ENCODE measurements around the gene UBA1. TPM values are rescaled to one million over a fixed set of nuclear protein-coding genes. Genes with fewer than 3 reads are reported as not detected.
A peak's percentile ranks its signal among the peaks of the same experiment; 100 is the strongest.

Gene UBA1
- total RNA-seq, 2 experiments from 2014 or later: 243 to 246 TPM

GRCh38 chrX:47230136-47230868 lies 36.7 kb downstream of the UBA1 start:
- Mint-ChIP-seq H3K9me3 (no peaks in the 10 kb centered on the region), H3K36me3 (ENCODE audit: low read depth) (peaks cover 27% of the 10 kb centered on the region), H3K27ac (no peak overlapping the region), H3K4me3 (no peak overlapping the region), H3K27me3 (no peaks in the 10 kb centered on the region), H3K4me1 (ENCODE audit: low read depth) (peaks cover 6% of the 10 kb centered on the region)
- no peak for ATAC-seq
- intact Hi-C loops (cut with micrococcal nuclease): no loop called here
- no peak for TF ChIP-seq CTCF (IDR thresholded peaks at IDR 0.05)
- ChIA-PET CTCF (no interaction called here), POLR2A (interaction anchor here (0.7 to 3.6 kb wide), 2 partner anchors 9 to 11 kb away, joined by 3 to 42 read pairs; partner anchors contain the start of gene CDK16)
- no peak for DNase-seq

- ATAC-seq: no peak
- peaks cover 15% of the 10 kb centered on the region for H3K4me1 Mint-ChIP-seq (ENCODE audit: low read depth)
- TF ChIP-seq CTCF (IDR thresholded peaks at IDR 0.05): no peak
- H3K4me3 Mint-ChIP-seq: no peak overlapping the region
- intact Hi-C loops (cut with micrococcal nuclease): no loop called here
- no peaks in the 10 kb centered on the region for H3K9me3 Mint-ChIP-seq
- no peaks in the 10 kb centered on the region for H3K27me3 Mint-ChIP-seq
- ChIA-PET CTCF (interaction anchor here (1.2 kb wide), 1 partner anchor 292 kb away, joined by 3 read pairs; no protein-coding TSS in a partner anchor), POLR2A (interaction anchor here (3.6 kb wide), 1 partner anchor 11 kb away, joined by 42 read pairs; the partner anchor contains the start of gene CDK16)
- H3K36me3 Mint-ChIP-seq (ENCODE audit: low read depth): peaks cover 31% of the 10 kb centered on the region
- H3K27ac Mint-ChIP-seq: peak overlapping the region; percentile 20
- DNase-seq: no peak
Measured at GRCh38 chrX:47231167-47231566, 37.5 kb downstream of the UBA1 start.

- no peak for TF ChIP-seq CTCF (IDR thresholded peaks at IDR 0.05)
- H3K4me3 Mint-ChIP-seq: peak overlapping the region; percentile 89
- DNase-seq (no peak), ATAC-seq (no peak)
- intact Hi-C loops (cut with micrococcal nuclease): loop anchor here (2.0 kb wide), 1 partner anchor 39 kb away; the partner anchor contains the start of gene UBA1
- no peaks in the 10 kb centered on the region for H3K9me3 Mint-ChIP-seq
- ChIA-PET POLR2A (interaction anchor here (1.8 to 3.6 kb wide), 2 partner anchors 13 to 42 kb away, joined by 9 to 42 read pairs; partner anchors contain the start of gene CDK16), CTCF (interaction anchor here (1.2 to 1.4 kb wide), 2 partner anchors 153 to 291 kb away, joined by 3 to 4 read pairs; no protein-coding TSS in a partner anchor)
- peaks cover 25% of the 10 kb centered on the region for H3K36me3 Mint-ChIP-seq (ENCODE audit: low read depth)
- H3K27ac Mint-ChIP-seq: peak overlapping the region; percentile 97
- H3K27me3 Mint-ChIP-seq: no peaks in the 10 kb centered on the region
- peaks cover 25% of the 10 kb centered on the region for H3K4me1 Mint-ChIP-seq (ENCODE audit: low read depth)
Measured at GRCh38 chrX:47232197-47232802, 38.7 kb downstream of the UBA1 start.

- H3K27me3 Mint-ChIP-seq: no peaks in the 10 kb centered on the region
- DNase-seq: peak; percentile 74
- peaks cover 25% of the 10 kb centered on the region for H3K36me3 Mint-ChIP-seq (ENCODE audit: low read depth)
- ChIA-PET CTCF (interaction anchor here (1.4 kb wide), 1 partner anchor 152 kb away, joined by 4 read pairs; no protein-coding TSS in a partner anchor), POLR2A (interaction anchor here (1.0 to 3.6 kb wide), 4 partner anchors 13 to 88 kb away, joined by 3 to 42 read pairs (median 8); partner anchors contain the start of genes CDK16, NDUFB11 and RBM10)
- no peak for TF ChIP-seq CTCF (IDR thresholded peaks at IDR 0.05)
- ATAC-seq: peak; percentile 42
- intact Hi-C loops (cut with micrococcal nuclease): loop anchor here (2.0 kb wide), 1 partner anchor 40 kb away; the partner anchor contains the start of gene UBA1
- H3K9me3 Mint-ChIP-seq: no peaks in the 10 kb centered on the region
- H3K4me1 Mint-ChIP-seq (ENCODE audit: low read depth): peaks cover 26% of the 10 kb centered on the region
- H3K4me3 Mint-ChIP-seq: peak within 1 kb of the TSS; percentile 89
- H3K27ac Mint-ChIP-seq: peak within 1 kb of the TSS; percentile 97
Measured at GRCh38 chrX:47232803-47233332, 39.2 kb downstream of the UBA1 start, which contains the start of gene USP11. USP11 (plus strand) TSS chrX:47233009; CDS start chrX:47233044, 35 bp downstream.
